Loucy (cell line): Measurements from ENCODE around the gene DRC1.

Source experiments
- EZH2phosphoT487 ChIP-seq: fragments of 200-600 bp; IDR thresholded peaks from 2 replicates; pipeline ENCODE4 v1.6.1; 2018; ENCODE audit warnings: antibody characterized with exemption, mild to moderate bottlenecking, moderate library complexity, borderline replicate concordance
- TF ChIP-seq, protein P1 (sequence below): fragments of 200-600 bp; sonication (generic); conservative IDR thresholded peaks from 2 replicates; pipeline ENCODE4 v1.5.1; 2014; ENCODE audit warnings: mild to moderate bottlenecking, antibody characterized with exemption, low read length

GRCh38 chr2:26458365-26459042 lies 56.8 kb downstream of the DRC1 start:
- TF ChIP-seq, protein P1, sequence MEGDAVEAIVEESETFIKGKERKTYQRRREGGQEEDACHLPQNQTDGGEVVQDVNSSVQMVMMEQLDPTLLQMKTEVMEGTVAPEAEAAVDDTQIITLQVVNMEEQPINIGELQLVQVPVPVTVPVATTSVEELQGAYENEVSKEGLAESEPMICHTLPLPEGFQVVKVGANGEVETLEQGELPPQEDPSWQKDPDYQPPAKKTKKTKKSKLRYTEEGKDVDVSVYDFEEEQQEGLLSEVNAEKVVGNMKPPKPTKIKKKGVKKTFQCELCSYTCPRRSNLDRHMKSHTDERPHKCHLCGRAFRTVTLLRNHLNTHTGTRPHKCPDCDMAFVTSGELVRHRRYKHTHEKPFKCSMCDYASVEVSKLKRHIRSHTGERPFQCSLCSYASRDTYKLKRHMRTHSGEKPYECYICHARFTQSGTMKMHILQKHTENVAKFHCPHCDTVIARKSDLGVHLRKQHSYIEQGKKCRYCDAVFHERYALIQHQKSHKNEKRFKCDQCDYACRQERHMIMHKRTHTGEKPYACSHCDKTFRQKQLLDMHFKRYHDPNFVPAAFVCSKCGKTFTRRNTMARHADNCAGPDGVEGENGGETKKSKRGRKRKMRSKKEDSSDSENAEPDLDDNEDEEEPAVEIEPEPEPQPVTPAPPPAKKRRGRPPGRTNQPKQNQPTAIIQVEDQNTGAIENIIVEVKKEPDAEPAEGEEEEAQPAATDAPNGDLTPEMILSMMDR, result peak; percentile 24; the same call in 1 of the 2 replicates
- TF ChIP-seq EZH2phosphoT487, result no peak
